Measurements from ENCODE around the gene PTPN12. TPM values are rescaled to one million over a fixed set of nuclear protein-coding genes. Genes with fewer than 3 reads are reported as not detected.
"Not testable (repeated sequence)": the region's sequence is repeated elsewhere in the genome, so short reads cannot be mapped to it uniquely, and the experiment has no call there.

The PTPN12 gene
- total RNA-seq, 2 donors from 2014 or later = 70.5 to 173 TPM

GRCh38 chr7:77631820-77632219 lies 94.7 kb downstream of the PTPN12 start:
- Histone ChIP-seq H3K4me3 (no peak overlapping the region), H3K9me3 (no peaks in the 10 kb centered on the region), H3K4me1 (ENCODE audit: control insufficient read depth in 1 of 2, low read depth in 2 of 2) (no peaks in the 10 kb centered on the region), H3K27me3 (replicated peaks; ENCODE audit: insufficient read depth) (no peaks in the 10 kb centered on the region), H3K27ac (no peak overlapping the region), H3K36me3 (peaks cover 26% of the 10 kb centered on the region)
- no peak for DNase-seq (ENCODE audit: low spot score)
- TF ChIP-seq CTCF (IDR thresholded peaks at IDR 0.05) = no peak
- ATAC-seq (ENCODE audit: insufficient number of reproducible peaks, low FRiP score, low read depth) = no peak

GRCh38 chr7:77644774-77645173 lies 107.7 kb downstream of the PTPN12 start:
- Histone ChIP-seq H3K4me1 (ENCODE audit: control insufficient read depth in 1 of 2, low read depth in 2 of 2) (peaks cover 3 to 5% of the 10 kb centered on the region in 2 donors), H3K27me3 (replicated peaks; ENCODE audit: insufficient read depth) (no peaks in the 10 kb centered on the region), H3K4me3 (no peak overlapping the region), H3K36me3 (peaks cover 24% of the 10 kb centered on the region), H3K9me3 (no peaks in the 10 kb centered on the region), H3K27ac (no peak overlapping the region)
- no peak for TF ChIP-seq CTCF (IDR thresholded peaks at IDR 0.05)
- ATAC-seq (ENCODE audit: insufficient number of reproducible peaks, low FRiP score, low read depth) = no peak
- DNase-seq (ENCODE audit: low spot score) = no peak

GRCh38 chr7:77648742-77649338 lies 111.7 kb downstream of the PTPN12 start:
- no peak for TF ChIP-seq CTCF (IDR thresholded peaks at IDR 0.05)
- Histone ChIP-seq H3K4me1 (ENCODE audit: control insufficient read depth in 1 of 2, low read depth in 2 of 2) (peaks cover 3 to 7% of the 10 kb centered on the region in 2 donors), H3K27me3 (replicated peaks; ENCODE audit: insufficient read depth) (no peaks in the 10 kb centered on the region), H3K4me3 (no peak overlapping the region), H3K36me3 (peaks cover 7% of the 10 kb centered on the region), H3K27ac (no peak overlapping the region), H3K9me3 (no peaks in the 10 kb centered on the region)
- DNase-seq (ENCODE audit: low spot score) (no peak), ATAC-seq (ENCODE audit: insufficient number of reproducible peaks, low FRiP score, low read depth) (no peak)

GRCh38 chr7:77649716-77650349 lies 112.7 kb downstream of the PTPN12 start:
- no peak for DNase-seq (ENCODE audit: low spot score)
- no peak for TF ChIP-seq CTCF (IDR thresholded peaks at IDR 0.05)
- no peak for ATAC-seq (ENCODE audit: insufficient number of reproducible peaks, low FRiP score, low read depth)
- Histone ChIP-seq H3K4me3 (no peak overlapping the region), H3K9me3 (no peaks in the 10 kb centered on the region), H3K4me1 (ENCODE audit: control insufficient read depth in 1 of 2, low read depth in 2 of 2) (peaks cover 3 to 7% of the 10 kb centered on the region in 2 donors), H3K36me3 (peaks cover 5% of the 10 kb centered on the region), H3K27me3 (replicated peaks; ENCODE audit: insufficient read depth) (no peaks in the 10 kb centered on the region), H3K27ac (no peak overlapping the region)

- ATAC-seq (ENCODE audit: insufficient number of reproducible peaks, low FRiP score, low read depth) (no peak), DNase-seq (ENCODE audit: low spot score) (no peak)
- Histone ChIP-seq H3K27ac (no peak overlapping the region), H3K4me3 (no peak overlapping the region), H3K36me3 (no peaks in the 10 kb centered on the region), H3K4me1 (ENCODE audit: control insufficient read depth in 1 of 2, low read depth in 2 of 2) (peaks cover 3 to 7% of the 10 kb centered on the region in 2 donors), H3K27me3 (replicated peaks; ENCODE audit: insufficient read depth) (no peaks in the 10 kb centered on the region), H3K9me3 (no peaks in the 10 kb centered on the region)
- TF ChIP-seq CTCF (IDR thresholded peaks at IDR 0.05) = peak; percentile 66
Measured at GRCh38 chr7:77651575-77652162, 114.6 kb downstream of the PTPN12 start.

GRCh38 chr7:77652826-77653225 lies 115.7 kb downstream of the PTPN12 start:
- H3K27me3 ChIP-seq (replicated peaks; ENCODE audit: insufficient read depth); H3K9me3 ChIP-seq; H3K4me3 ChIP-seq; H3K4me1 ChIP-seq (ENCODE audit: control insufficient read depth in 1 of 2, low read depth in 2 of 2); H3K27ac ChIP-seq; ATAC-seq (ENCODE audit: insufficient number of reproducible peaks, low FRiP score, low read depth); DNase-seq (ENCODE audit: low spot score); H3K36me3 ChIP-seq: not testable (repeated sequence)

All from thoracic aorta (tissue), 2 donors.